Activated naive CD8-positive, alpha-beta T cell treated with anti-CD3 and anti-CD28 coated beads for 36 hours (primary cell): ENCODE data around the gene ZCWPW1. TPM values are rescaled to one million over a fixed set of nuclear protein-coding genes. Genes with fewer than 3 reads are reported as not detected.

ENCODE experiments used
- DNase-seq: peaks from one replicate; pipeline ENCODE4 v3.0.0; 2021
- H3K27ac Mint-ChIP-seq: one replicate; pipeline ENCODE4 v1.8.0; 2022; ENCODE audit warnings: mild to moderate bottlenecking, moderate library complexity, mixed read lengths
- H3K27me3 Mint-ChIP-seq: one replicate; pipeline ENCODE4 v1.8.0; 2022; ENCODE audit warnings: mild to moderate bottlenecking, mixed read lengths
- H3K36me3 Mint-ChIP-seq: one replicate; pipeline ENCODE4 v1.8.0; 2021; ENCODE audit warnings: mild to moderate bottlenecking, mixed read lengths
- H3K4me1 Mint-ChIP-seq: one replicate; pipeline ENCODE4 v1.8.0; 2021; ENCODE audit warnings: mixed read lengths
- H3K4me3 Mint-ChIP-seq: one replicate; pipeline ENCODE4 v1.8.0; 2022; ENCODE audit warnings: mild to moderate bottlenecking, moderate library complexity, mixed read lengths
- H3K9me3 Mint-ChIP-seq: one replicate; pipeline ENCODE4 v1.8.0; 2022; ENCODE audit warnings: mixed read lengths
- total RNA-seq, 2 experiments: library from RNA; stranded (reverse); gene quantifications; one replicate each; pipeline ENCODE4 v1.2.3, GENCODE V29; 2021

ZCWPW1 gene
- total RNA-seq, 2 experiments from 2014 or later = 2.9 to 3.0 TPM

DNA sequence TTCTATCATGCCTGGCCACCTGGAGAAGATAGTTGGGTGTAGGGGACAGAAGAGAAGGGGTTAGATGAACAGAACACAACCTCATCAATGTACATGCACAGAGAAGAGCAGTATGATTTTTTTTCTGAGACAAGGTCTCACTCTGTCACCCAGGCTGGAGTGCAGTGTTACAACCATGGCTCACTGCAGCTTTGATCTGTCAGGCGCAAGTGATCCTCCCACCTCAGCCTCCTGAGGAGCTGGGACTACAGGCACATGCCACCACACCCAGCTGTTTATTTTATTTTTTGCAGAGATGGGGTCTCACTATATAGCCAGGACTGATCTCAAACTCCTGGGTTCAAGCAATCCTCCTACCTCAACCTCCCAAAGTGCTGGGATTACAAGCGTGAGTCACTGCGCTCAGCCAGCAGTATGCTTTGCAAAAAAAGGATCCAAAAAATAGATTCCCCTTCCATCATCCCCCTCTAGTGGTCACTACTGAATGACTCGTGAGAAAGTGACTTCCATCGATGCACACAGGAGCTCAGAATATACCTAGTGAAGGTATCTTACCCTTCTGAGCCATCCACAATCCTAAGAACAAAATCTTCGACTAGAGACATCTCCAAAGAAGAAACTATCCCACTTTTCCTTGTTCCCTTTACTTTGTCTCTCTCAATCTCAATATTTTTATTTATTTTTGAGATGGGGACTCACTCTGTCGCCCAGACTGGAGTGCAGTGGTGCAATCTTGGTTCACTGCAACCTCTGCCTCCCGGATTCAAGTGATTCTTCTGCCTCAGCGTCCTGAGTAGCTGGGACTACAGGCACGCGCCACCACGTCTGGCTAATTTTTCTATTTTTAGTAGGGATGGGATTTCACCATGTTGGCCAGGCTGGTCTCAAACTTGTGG, 21.0 kb downstream of the ZCWPW1 start:
- H3K36me3 Mint-ChIP-seq = peaks cover 2% of the 10 kb centered on the region
- peaks cover 2% of the 10 kb centered on the region for H3K4me1 Mint-ChIP-seq
- H3K27me3 Mint-ChIP-seq = no peaks in the 10 kb centered on the region
- no peak overlapping the region for H3K4me3 Mint-ChIP-seq
- no peak overlapping the region for H3K27ac Mint-ChIP-seq
- DNase-seq = peak; percentile 22
- H3K9me3 Mint-ChIP-seq = no peaks in the 10 kb centered on the region

DNA sequence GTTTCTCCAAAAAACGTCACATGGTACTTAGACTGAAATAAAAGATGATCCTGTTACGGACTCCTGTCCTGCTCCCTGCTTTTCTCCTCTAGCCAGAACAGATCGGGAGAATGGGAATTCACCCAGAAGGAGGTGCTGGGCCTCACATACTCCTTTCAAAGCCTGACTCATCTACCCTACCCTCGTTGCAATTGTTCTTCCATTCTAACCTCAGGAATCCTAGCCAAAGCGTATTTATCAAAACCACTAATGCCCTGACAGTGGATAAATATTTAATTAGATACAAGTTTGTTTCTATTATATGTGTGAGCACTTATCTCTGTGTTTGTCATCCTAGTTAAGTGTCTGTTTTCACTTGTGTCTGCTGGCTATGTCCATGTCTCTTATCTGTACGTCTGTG, 21.7 kb downstream of the ZCWPW1 start:
- Mint-ChIP-seq H3K9me3 (no peaks in the 10 kb centered on the region), H3K27me3 (no peaks in the 10 kb centered on the region), H3K4me3 (no peak overlapping the region), H3K27ac (no peak overlapping the region), H3K36me3 (peaks cover 2% of the 10 kb centered on the region), H3K4me1 (peaks cover 2% of the 10 kb centered on the region)
- DNase-seq = no peak

DNA sequence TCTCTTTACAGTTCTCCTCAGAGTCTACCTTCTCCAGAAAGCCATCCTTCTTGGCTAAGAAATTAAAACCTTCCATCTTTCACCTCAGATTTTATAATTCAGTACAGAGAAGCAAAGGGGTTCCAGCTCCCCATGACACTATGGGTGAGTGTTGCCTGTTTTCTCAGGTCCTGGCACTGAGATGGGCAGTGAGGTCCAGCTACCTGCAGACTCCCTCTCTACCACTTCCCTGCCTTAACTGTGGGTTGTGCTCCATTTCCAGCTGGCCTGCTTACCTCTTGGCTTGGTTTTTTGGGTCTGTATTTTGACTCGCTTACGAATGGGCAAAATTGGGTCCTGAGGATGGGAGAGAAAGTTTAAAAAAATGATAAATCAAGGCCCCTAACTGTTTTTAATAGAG, 26.3 kb downstream of the ZCWPW1 start:
- peaks cover 11% of the 10 kb centered on the region for H3K4me1 Mint-ChIP-seq
- peaks cover 2% of the 10 kb centered on the region for H3K36me3 Mint-ChIP-seq
- no peak overlapping the region for H3K4me3 Mint-ChIP-seq
- no peak for DNase-seq
- H3K27ac Mint-ChIP-seq = no peak overlapping the region
- H3K9me3 Mint-ChIP-seq = no peaks in the 10 kb centered on the region
- peaks cover 9% of the 10 kb centered on the region for H3K27me3 Mint-ChIP-seq

DNA sequence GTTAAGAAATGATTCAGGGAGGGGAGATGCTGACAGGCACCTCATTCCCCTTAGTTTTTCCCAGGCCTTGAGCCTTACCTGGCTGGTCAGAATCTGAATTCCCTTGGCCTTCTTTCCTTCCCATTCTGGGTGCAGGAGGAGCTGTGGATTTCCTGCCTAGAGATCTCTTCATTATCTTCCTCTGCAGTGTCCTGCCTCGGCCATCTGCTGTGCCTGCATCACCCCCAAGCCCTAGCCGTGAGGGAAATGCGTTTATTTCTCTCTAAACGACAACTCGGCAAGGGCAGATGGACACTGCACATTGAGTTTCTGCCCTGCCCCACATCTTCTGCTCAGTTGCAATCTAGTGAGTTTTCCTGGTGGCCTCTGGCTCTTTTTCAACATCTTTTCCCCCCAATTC, 26.7 kb downstream of the ZCWPW1 start:
- Mint-ChIP-seq H3K27me3 (peaks cover 9% of the 10 kb centered on the region), H3K4me1 (peaks cover 13% of the 10 kb centered on the region), H3K36me3 (peaks cover 2% of the 10 kb centered on the region), H3K9me3 (no peaks in the 10 kb centered on the region), H3K27ac (no peak overlapping the region), H3K4me3 (no peak overlapping the region)
- DNase-seq = no peak

DNA sequence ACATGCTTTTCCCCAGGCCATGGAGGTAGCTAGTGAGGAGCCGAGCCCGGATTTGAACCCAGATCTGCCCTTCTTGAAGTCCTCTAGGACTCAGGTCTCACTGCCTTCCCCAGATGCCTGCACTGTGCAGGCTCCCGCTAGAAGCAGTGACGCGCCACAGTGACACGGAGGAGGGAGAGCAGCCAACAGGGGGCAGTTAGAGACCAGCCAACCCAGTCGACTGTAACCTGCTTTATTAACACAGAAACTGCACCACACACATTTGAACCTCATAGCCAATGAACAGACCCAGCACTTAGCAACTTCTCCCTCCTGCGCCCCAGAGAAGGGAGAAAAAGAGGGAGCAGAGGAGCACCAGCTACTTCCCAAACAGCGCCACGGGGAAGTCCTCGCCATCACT, 27.8 kb downstream of the ZCWPW1 start:
- H3K27ac Mint-ChIP-seq = no peak overlapping the region
- H3K4me3 Mint-ChIP-seq = no peak overlapping the region
- peaks cover 21% of the 10 kb centered on the region for H3K4me1 Mint-ChIP-seq
- no peaks in the 10 kb centered on the region for H3K9me3 Mint-ChIP-seq
- DNase-seq = peak; percentile 18
- peaks cover 9% of the 10 kb centered on the region for H3K27me3 Mint-ChIP-seq
- peaks cover 2% of the 10 kb centered on the region for H3K36me3 Mint-ChIP-seq

DNA sequence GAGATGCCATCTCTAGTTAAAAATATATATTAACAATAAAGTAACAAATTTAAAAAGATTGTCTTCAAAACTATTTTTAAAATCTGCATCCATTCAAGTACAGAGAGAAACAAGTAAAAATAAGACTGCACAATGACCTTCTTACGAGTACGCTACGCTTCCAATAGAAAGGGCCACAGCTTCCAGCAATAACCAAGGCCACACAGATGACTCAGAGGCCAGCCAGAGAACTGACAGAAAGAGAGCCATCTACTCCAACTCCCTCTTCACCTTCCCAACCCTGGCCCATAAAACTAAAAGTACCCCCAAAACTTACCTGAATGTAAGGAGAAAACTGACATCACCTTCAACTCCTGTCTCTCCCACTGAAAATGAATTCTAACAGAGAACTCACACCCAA, 28.5 kb downstream of the ZCWPW1 start:
- peaks cover 9% of the 10 kb centered on the region for H3K27me3 Mint-ChIP-seq
- H3K4me1 Mint-ChIP-seq = peaks cover 24% of the 10 kb centered on the region
- no peaks in the 10 kb centered on the region for H3K9me3 Mint-ChIP-seq
- no peak for DNase-seq
- H3K27ac Mint-ChIP-seq = no peak overlapping the region
- no peak overlapping the region for H3K4me3 Mint-ChIP-seq
- H3K36me3 Mint-ChIP-seq = peaks cover 2% of the 10 kb centered on the region

DNA sequence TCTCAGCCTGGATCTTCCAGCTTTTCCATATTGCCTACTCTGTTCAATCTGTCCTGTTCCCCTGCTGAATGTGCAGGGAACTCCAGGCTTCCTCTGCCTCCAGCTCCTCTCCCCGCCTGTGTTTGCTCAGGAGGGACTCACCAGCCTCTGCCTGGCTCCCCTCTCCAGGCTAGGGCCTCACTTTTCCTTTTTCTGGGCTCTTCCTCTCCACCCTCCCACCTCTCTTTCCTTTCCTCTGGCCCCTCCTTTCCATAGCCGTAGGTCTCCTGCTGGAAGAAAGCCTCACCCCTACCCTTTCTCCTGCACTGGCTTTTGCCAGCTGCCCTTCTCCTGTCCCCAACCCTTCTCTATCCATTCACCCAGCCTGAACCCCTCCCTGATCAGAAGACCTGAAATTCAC, 30.3 kb downstream of the ZCWPW1 start:
- Mint-ChIP-seq H3K9me3 (no peaks in the 10 kb centered on the region), H3K27ac (no peak overlapping the region), H3K36me3 (no peaks in the 10 kb centered on the region), H3K4me1 (peaks cover 24% of the 10 kb centered on the region), H3K27me3 (peaks cover 9% of the 10 kb centered on the region), H3K4me3 (no peak overlapping the region)
- no peak for DNase-seq

DNA sequence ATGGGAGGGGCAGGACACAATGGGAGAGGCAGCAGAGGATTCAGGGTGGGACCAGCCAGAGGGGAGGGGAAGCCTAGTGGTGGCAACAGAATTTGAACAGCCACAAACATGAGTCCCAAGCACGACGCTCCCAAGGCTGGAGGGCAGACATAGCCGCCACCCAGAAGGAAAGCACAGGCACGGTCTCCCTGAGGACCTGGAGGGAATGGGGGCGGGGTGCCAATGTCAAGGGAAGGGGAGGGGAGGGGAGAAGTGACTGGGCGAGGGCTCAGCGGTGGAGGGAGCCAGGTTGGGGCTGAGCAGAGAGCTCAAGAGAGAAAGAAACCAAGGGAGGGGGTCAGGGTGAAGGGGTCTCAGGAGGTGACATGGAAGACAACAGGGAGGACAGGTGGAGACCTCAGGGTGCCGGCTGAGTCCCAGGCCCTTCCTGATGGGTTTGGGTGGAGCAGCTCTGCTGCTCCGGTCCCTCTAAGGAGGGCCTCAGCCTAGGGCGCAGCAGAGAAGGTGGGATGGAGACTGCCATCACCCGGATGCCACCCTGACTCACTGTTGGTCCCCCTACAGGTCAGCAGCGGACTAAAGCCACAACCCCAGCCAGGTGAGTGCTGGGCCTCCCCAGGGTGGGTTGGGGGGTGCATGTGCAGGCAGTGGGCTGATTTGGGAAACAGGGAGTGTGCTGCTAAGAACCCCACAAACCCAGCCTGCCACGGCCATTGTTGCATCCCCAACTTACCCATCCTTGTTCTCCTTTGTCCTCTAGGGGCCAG, 31.0 kb downstream of the ZCWPW1 start:
- peaks cover 9% of the 10 kb centered on the region for H3K27me3 Mint-ChIP-seq
- peak overlapping the region; percentile 11 for H3K4me3 Mint-ChIP-seq
- no peaks in the 10 kb centered on the region for H3K9me3 Mint-ChIP-seq
- no peaks in the 10 kb centered on the region for H3K36me3 Mint-ChIP-seq
- no peak for DNase-seq
- H3K27ac Mint-ChIP-seq = peak overlapping the region; percentile 73
- H3K4me1 Mint-ChIP-seq = peaks cover 24% of the 10 kb centered on the region

DNA sequence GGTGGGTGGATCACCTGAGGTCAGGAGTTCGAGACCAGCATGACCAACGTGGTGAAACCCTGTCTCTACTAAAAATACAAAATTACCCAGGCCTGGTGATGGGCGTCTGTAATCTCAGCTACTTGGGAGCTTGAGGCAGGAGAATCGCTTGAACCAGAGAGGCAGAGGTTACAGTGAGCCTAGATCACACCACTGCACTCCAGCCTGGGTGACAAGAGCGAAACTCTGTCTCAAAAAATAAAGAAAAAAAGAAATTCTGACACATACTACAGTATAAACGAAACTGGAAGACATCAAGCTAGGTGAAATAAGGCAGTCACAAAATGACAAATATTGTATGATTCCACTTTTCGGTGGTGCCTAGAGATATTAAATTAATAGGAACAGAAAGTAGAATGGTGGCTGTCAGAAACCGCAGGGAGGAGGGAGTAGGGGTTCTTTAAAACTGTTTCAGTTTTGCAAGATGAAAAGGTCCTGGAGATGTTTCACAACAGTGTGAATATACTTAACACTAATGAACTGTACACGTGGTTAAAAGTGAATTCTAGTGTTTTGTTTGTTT, 32.0 kb downstream of the ZCWPW1 start:
- Mint-ChIP-seq H3K27me3 (peaks cover 18% of the 10 kb centered on the region), H3K36me3 (no peaks in the 10 kb centered on the region), H3K9me3 (no peaks in the 10 kb centered on the region), H3K27ac (peak overlapping the region; percentile 73), H3K4me1 (peaks cover 24% of the 10 kb centered on the region), H3K4me3 (peak overlapping the region; percentile 32)
- peak; percentile 61 for DNase-seq

DNA sequence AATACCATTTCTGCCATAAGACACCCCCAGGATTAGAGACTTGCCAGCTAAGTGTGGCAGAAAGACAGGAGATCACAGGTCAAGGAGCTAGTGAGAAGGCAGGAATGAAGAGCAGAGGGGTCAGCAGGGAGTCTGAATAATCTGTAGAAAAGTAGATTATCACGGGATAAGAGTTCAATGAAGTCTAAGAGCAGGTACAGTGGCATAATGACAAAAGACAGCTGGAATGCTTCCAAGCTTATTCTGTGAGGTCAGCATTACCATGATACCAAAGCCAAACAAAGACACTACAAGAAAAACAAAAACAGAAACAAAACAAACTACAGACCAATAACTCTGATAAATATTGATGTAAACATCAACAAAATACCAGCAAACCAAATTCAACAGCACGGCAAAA, 34.4 kb downstream of the ZCWPW1 start:
- no peaks in the 10 kb centered on the region for H3K9me3 Mint-ChIP-seq
- H3K4me3 Mint-ChIP-seq = no peak overlapping the region
- H3K27ac Mint-ChIP-seq = no peak overlapping the region
- peaks cover 24% of the 10 kb centered on the region for H3K27me3 Mint-ChIP-seq
- H3K4me1 Mint-ChIP-seq = peaks cover 24% of the 10 kb centered on the region
- H3K36me3 Mint-ChIP-seq = no peaks in the 10 kb centered on the region
- no peak for DNase-seq

DNA sequence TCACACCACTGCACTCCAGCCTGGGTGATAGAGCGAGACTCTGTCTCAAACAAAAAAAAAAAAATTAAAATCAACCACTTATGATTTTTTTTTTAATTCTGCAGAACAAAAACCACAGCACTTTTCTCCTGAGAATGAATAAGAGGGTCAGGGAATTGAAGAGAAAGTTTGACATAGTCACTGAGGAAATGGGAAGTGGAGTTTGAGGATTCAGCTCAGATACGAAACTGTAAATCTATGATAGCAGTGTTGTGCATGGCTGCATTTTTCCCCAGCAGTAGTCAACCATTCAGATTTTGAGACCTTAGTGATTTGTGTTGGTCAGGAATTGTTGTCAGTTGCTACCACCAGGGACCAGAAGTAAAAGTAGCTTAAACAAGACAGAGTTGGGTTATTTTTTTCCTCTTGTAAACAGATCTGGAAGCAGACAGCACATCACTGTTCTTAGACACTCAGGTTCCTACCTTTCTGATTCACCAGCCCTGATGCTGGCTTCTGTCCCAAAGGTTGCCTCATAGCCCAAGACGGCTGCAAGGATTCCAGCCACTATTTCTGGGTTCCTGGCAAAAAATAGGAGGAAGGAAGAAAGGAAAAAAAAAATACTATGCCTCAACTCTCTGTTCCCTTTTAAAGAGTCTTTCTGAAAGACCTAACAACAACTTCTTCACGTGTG, 35.1 kb downstream of the ZCWPW1 start:
- DNase-seq = no peak
- H3K27me3 Mint-ChIP-seq = peaks cover 17% of the 10 kb centered on the region
- H3K9me3 Mint-ChIP-seq = no peaks in the 10 kb centered on the region
- peaks cover 21% of the 10 kb centered on the region for H3K4me1 Mint-ChIP-seq
- H3K4me3 Mint-ChIP-seq = no peak overlapping the region
- H3K27ac Mint-ChIP-seq = no peak overlapping the region
- H3K36me3 Mint-ChIP-seq = no peaks in the 10 kb centered on the region

DNA sequence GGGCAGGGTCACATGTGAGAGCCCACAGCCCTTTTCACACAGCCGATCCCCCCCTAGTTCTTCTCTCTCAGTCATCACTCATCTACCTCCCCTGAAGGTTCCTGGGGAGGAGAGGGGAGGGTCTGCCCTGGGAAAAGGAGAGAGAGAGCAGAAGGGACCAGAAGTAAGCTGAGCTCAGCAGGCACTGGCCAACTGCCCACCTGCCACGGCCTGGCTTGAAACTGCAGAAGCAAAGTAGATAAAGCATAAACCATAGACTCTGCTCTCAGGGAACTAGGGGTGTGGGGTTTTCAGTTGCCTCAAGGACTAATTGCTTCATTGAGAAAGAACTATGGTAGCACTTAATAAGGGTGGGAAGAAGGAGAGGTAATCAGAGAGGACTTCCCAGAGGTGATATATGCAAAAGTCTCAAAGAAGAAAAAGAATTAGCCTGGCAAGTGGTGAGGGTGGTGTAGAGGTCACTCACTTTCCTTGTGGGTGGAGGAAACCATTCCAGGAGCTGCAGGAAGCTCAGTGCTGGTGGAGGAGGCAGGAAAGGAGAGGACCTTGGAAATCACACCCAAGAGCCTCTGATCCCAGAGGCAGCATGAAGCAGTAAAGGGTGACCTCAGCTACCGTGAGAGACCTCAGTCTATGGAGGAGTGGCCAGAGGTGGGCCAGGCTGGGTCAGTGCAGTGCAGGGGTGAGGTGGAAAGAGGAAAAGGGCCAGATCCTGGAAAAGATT, 38.1 kb downstream of the ZCWPW1 start:
- H3K4me3 Mint-ChIP-seq = no peak overlapping the region
- peaks cover 15% of the 10 kb centered on the region for H3K27me3 Mint-ChIP-seq
- no peaks in the 10 kb centered on the region for H3K9me3 Mint-ChIP-seq
- H3K27ac Mint-ChIP-seq = no peak overlapping the region
- no peak for DNase-seq
- H3K4me1 Mint-ChIP-seq = peaks cover 2% of the 10 kb centered on the region
- no peaks in the 10 kb centered on the region for H3K36me3 Mint-ChIP-seq

DNA sequence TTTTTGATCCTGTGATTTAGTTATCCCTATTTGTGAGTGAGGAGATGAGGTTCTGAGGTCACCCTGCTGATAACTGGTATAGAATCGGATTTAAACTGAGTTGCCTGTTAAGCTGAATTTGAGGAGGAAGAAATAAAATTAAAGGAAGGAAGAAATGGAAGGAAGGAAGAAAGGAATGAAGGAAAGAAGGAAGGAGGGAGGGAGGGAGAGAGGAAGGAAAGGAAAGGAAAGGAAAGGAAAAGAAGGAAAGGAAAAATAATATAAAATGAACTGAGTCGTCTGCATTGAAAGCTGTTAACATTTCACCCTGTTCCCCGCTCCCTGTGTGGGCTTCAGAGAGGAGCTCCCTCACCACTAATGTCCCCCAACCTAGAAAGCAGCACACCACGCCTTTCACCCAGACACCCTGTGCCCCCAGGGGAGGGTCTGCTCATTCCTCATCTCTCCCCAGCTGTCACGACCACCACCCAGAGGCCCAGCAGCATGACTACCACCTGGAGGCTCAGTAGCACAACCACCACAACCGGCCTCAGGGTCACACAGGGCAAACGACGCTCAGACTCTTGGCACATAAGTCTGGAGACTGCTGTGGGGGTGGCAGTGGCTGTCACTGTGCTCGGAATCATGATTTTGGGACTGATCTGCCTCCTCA, 38.9 kb downstream of the ZCWPW1 start:
- H3K9me3 Mint-ChIP-seq = no peaks in the 10 kb centered on the region
- DNase-seq = no peak
- no peak overlapping the region for H3K4me3 Mint-ChIP-seq
- no peak overlapping the region for H3K27ac Mint-ChIP-seq
- H3K27me3 Mint-ChIP-seq = peaks cover 15% of the 10 kb centered on the region
- H3K4me1 Mint-ChIP-seq = no peaks in the 10 kb centered on the region
- H3K36me3 Mint-ChIP-seq = no peaks in the 10 kb centered on the region

DNA sequence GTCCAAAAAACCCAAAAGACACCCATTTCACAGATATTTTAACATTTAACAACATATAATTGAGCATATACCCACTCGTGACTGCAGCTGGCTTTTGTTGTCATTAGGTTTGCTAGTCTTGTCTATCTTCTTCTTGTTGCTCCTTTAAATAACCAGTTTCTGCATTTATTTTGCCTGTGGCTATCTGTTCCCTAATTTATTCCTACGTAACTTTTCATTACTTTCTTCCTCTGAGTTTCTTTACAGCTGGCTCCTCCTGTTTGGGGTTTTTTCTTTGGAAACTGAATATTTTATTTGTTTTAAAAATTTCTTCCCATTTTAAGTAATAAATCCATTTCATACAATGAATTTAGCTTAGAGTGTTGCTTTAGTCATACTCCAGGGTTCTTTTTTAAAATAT, 40.8 kb downstream of the ZCWPW1 start:
- peaks cover 3% of the 10 kb centered on the region for H3K4me1 Mint-ChIP-seq
- H3K4me3 Mint-ChIP-seq = no peak overlapping the region
- H3K27ac Mint-ChIP-seq = no peak overlapping the region
- H3K36me3 Mint-ChIP-seq = no peaks in the 10 kb centered on the region
- H3K27me3 Mint-ChIP-seq = peaks cover 15% of the 10 kb centered on the region
- no peak for DNase-seq
- no peaks in the 10 kb centered on the region for H3K9me3 Mint-ChIP-seq
